NOMO-1 treated with DMSO at 0.1 percent for 48 hours (cell line): ENCODE data around the gene SMC1B.
"Not testable (repeated sequence)": the region's sequence is repeated elsewhere in the genome, so short reads cannot be mapped to it uniquely, and the experiment has no call there.

Experiments used
- DNase-seq: peaks from one replicate; lab custom pipeline; 2025; ENCODE audit not compliant: unreplicated experiment; lab: John Stamatoyannopoulos, UW

SMC1B gene

GRCh38 chr22:45413368-45414211 is at the start of gene SMC1B, which contains the start of gene RIBC2:
TSS of gene SMC1B (minus strand) at chr22:45413599. CDS start at chr22:45413567, 32 bp downstream.
TSS of gene RIBC2 (plus strand) at chr22:45413693. CDS start at chr22:45413887, 194 bp downstream.
- peak; percentile 95 for DNase-seq

GRCh38 chr22:45462034-45462655 is 48.7 kb upstream of the SMC1B start:
- DNase-seq = no peak

GRCh38 chr22:45460288-45461109 is 47.1 kb upstream of the SMC1B start:
- no peak for DNase-seq

- DNase-seq = no peak
Observed at GRCh38 chr22:45459235-45459634, 45.8 kb upstream of the SMC1B start.

- DNase-seq = no peak
Observed at GRCh38 chr22:45458532-45458931, 45.1 kb upstream of the SMC1B start.

GRCh38 chr22:45456811-45457210 is 43.4 kb upstream of the SMC1B start:
- no peak for DNase-seq

GRCh38 chr22:45455621-45456020 is 42.2 kb upstream of the SMC1B start:
- DNase-seq = no peak

- no peak for DNase-seq
Observed at GRCh38 chr22:45455212-45455611, 41.8 kb upstream of the SMC1B start.

GRCh38 chr22:45454275-45454674 is 40.9 kb upstream of the SMC1B start:
- DNase-seq = no peak

- DNase-seq = no peak
Observed at GRCh38 chr22:45453764-45454163, 40.4 kb upstream of the SMC1B start.

GRCh38 chr22:45452565-45453379 is 39.4 kb upstream of the SMC1B start:
- DNase-seq = no peak

- no peak for DNase-seq
Observed at GRCh38 chr22:45451972-45452371, 38.6 kb upstream of the SMC1B start.

GRCh38 chr22:45450921-45451651 is 37.7 kb upstream of the SMC1B start:
- no peak for DNase-seq

- no peak for DNase-seq
Observed at GRCh38 chr22:45450101-45450785, 36.8 kb upstream of the SMC1B start.

GRCh38 chr22:45449442-45449841 is 36.0 kb upstream of the SMC1B start:
- not testable (repeated sequence) for DNase-seq

GRCh38 chr22:45448431-45448830 is 35.0 kb upstream of the SMC1B start:
- DNase-seq = no peak

- DNase-seq = not testable (repeated sequence)
Observed at GRCh38 chr22:45447596-45447995, 34.2 kb upstream of the SMC1B start.

GRCh38 chr22:45446216-45446615 is 32.8 kb upstream of the SMC1B start:
- DNase-seq = no peak

GRCh38 chr22:45445031-45445710 is 31.8 kb upstream of the SMC1B start:
- DNase-seq = no peak
